Smooth muscle cell of the brain vasculature (primary cell): ENCODE results near the gene ALPK3.

Experiments
- DNase-seq: peaks from one replicate; pipeline ENCODE4 v3.0.0-alpha.2; 2012; ENCODE audit warnings: low read depth, low spot score

The ALPK3 gene

GRCh38 chr15:84842781-84843180 lies 25.6 kb downstream of the ALPK3 start:
- no peak for DNase-seq

- no peak for DNase-seq
Observed at GRCh38 chr15:84844964-84845363, 27.8 kb downstream of the ALPK3 start.

GRCh38 chr15:84845631-84846030 lies 28.5 kb downstream of the ALPK3 start:
- peak; percentile 15 for DNase-seq

- no peak for DNase-seq
Observed at GRCh38 chr15:84846269-84846668, 29.1 kb downstream of the ALPK3 start.

GRCh38 chr15:84847382-84847781 lies 30.2 kb downstream of the ALPK3 start:
- DNase-seq, result no peak

- no peak for DNase-seq
Observed at GRCh38 chr15:84852212-84852611, 35.1 kb downstream of the ALPK3 start.

GRCh38 chr15:84855136-84855535 lies 38.0 kb downstream of the ALPK3 start:
- no peak for DNase-seq

- no peak for DNase-seq
Observed at GRCh38 chr15:84855765-84856164, 38.6 kb downstream of the ALPK3 start.

- no peak for DNase-seq
Observed at GRCh38 chr15:84856731-84857417, 39.7 kb downstream of the ALPK3 start.

- DNase-seq, result no peak
Observed at GRCh38 chr15:84857418-84858004, 40.4 kb downstream of the ALPK3 start.

GRCh38 chr15:84858231-84858630 lies 41.1 kb downstream of the ALPK3 start:
- no peak for DNase-seq

GRCh38 chr15:84859144-84859543 lies 42.0 kb downstream of the ALPK3 start:
- DNase-seq, result no peak

GRCh38 chr15:84859651-84860050 lies 42.5 kb downstream of the ALPK3 start:
- DNase-seq, result no peak

GRCh38 chr15:84861781-84862180 lies 44.6 kb downstream of the ALPK3 start:
- no peak for DNase-seq

GRCh38 chr15:84862214-84862975 lies 45.2 kb downstream of the ALPK3 start:
- no peak for DNase-seq

GRCh38 chr15:84863565-84864443 lies 46.6 kb downstream of the ALPK3 start:
- no peak for DNase-seq

- no peak for DNase-seq
Observed at GRCh38 chr15:84864444-84864795, 47.3 kb downstream of the ALPK3 start.

- no peak for DNase-seq
Observed at GRCh38 chr15:84865074-84865569, 48.0 kb downstream of the ALPK3 start.

- DNase-seq, result no peak
Observed at GRCh38 chr15:84868037-84868880, 51.1 kb downstream of the ALPK3 start.

- DNase-seq, result no peak
Observed at GRCh38 chr15:84869510-84869909, 52.4 kb downstream of the ALPK3 start.
